GM03348 (cell line): ENCODE results near the gene CRACDL.
A peak's percentile ranks its signal among the peaks of the same experiment; 100 is the strongest.

ENCODE experiments used
- DNase-seq: peaks from one replicate; pipeline ENCODE4 v3.0.0; 2012; ENCODE audit warnings: low spot score

The CRACDL gene

DNA sequence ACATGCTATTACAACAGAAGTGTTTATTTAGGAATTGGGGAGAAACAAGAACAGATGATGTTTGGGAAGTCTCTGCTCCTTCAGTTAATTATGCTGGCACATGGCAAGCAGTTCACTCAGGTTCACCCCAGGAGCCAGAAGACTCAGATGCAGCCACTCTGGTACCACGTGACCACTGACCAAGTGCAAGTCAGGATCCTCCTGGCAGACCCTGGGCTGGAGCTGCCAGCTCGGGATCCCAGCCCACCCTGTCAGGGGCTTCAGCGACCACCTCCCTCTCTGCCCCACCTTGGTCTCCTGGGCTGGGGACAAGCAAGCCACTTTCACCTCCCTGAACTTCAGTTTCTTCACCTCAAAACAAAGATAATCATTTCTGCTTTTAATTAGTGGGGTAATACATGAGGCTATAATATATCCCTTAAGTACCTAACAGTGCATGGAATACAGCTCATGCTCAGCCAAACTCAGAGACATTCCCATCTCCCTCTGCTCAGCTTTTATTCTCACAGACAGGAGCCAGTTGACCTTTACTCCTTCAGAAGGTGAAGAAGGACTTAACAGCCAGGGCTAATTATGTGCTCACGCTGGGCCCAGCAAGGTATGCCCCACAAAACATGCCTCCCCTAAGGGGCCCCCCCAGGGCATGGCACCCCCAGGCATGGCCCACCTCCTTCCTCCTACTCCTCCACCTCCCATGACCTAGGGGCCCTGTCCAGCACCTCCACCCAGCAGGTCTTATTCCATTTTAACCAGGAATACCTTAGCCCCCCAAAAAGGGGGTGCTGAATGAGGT is 11.8 kb downstream of the CRACDL start:
- no peak for DNase-seq

GRCh38 chr2:98923244-98923940 is 12.6 kb downstream of the CRACDL start:
- no peak for DNase-seq

DNA sequence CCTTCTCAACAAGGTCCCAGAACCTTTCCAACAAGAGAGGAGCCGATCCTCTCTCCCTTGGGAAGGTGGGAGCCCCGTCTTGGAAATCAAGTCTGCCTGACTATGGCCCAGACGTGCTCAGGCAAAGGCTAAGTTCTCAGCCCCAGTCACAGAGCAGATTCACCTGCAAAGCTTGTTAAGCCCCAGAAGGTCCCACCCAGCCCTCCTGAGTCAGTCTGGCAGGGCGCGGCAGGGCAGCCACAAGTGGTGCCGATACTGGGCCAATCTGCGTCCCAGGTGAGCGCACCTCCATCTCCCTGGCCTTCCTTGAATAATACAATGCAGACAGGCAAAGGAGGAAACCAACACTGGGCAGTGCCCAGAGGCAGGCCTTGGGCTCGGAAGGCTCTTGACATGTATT is 15.0 kb downstream of the CRACDL start:
- DNase-seq, result no peak

GRCh38 chr2:98917031-98917471 is 19.0 kb downstream of the CRACDL start:
- peak; percentile 82 for DNase-seq

- no peak for DNase-seq
Observed at GRCh38 chr2:98915751-98916358, 20.2 kb downstream of the CRACDL start.

DNA sequence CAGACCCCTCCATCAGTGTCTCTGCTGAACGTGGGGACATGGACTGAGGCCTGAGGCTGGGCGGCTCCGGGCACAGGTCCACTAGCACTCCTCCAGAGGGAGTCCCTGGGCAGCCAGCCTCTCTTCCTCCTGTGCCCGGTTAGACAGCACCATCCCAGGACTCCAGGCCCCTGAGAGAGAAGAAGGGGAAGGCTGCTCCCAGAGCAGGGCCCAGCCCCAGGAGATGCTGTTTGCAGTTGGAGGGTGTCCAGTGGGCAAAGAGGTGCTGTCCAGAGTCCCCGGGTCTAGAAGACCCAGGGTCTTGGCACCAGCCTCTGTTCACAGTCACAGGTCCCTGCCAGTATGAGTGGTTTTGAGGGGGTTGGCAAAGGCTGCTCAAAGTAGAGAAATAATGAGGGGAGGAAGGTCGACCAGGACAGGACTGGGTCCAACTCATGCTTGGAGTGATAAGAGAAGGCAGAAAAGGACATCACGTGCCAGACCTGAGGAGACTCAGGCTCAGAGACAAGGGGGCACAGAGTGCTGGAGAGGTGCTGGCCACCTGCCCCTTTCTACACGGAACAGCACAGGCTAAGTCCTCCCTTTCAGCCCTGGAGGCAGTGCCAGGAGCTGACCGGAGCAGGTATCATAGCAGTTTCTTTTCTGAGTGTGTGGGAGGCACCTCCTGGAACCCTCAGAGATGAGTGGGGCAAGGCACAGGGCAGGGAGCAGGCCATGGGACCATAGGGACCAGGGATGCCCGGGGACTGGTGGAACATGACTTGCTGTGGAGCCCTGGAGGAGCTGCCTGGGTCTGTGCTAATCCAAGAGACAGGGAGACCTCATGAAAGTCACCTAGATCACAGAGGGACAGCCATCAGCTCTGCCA is 21.1 kb downstream of the CRACDL start:
- no peak for DNase-seq

- no peak for DNase-seq
Observed at GRCh38 chr2:98913916-98914712, 21.9 kb downstream of the CRACDL start.

GRCh38 chr2:98912957-98913915 is 22.8 kb downstream of the CRACDL start:
- DNase-seq, result no peak

GRCh38 chr2:98912221-98912851 is 23.7 kb downstream of the CRACDL start:
- peak; percentile 93 for DNase-seq

- no peak for DNase-seq
Observed at GRCh38 chr2:98911376-98912154, 24.5 kb downstream of the CRACDL start.

DNA sequence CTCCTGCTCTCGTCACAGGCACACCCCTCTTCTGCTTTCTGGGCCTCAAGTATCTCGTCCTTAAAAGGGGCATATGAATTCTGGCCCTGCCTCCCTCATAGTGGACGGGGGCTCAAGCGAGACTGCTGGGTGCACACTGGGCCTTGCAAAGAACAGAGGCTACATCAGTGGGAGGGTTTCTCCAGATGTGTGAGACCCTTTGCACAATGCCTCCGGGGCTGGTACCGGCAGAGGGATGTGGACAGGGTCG is 25.0 kb downstream of the CRACDL start:
- no peak for DNase-seq

- no peak for DNase-seq
Observed at GRCh38 chr2:98910349-98911125, 25.5 kb downstream of the CRACDL start.

DNA sequence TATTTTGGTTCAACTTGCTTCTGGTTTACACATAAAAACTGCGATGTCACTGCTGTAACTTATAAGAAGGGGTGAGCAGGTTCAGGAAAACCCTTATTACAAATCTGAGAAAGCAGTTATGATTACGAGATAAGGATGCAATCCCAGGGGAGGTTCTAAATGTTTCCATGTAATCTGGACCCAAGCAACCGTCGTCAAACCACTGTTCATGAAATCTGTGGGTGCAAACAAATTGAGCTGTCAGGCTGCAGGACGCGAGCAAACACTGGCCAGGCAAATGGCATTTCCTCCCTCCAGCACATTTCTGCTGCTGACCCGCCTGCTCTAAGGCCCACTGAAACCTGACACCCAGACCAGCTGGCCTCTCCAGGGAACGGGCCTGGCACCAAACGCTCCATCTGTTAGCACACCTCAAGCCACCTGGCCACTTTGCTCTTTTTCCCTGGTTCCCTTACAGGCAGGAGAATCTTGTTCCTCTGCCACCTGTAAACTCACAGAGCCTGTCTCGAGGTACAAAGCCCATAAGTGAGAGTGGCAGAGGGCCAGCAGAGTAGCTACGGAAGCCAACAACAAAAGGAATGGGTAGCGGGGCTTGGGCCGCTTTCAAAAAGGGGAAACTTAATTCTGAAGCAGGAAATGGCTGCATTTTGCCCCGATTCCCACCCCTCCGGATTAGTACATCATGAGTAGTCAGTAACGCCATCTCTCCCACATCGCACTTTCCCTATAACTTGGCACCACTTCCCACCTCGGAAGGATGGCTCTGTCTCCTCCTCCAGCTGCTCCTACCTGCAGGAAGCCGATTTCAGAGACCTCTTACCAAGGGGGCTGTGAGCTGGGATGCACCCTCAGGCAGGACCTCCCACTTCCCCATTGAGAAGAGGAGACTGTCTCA is 26.5 kb downstream of the CRACDL start:
- DNase-seq, result peak; percentile 73

DNA sequence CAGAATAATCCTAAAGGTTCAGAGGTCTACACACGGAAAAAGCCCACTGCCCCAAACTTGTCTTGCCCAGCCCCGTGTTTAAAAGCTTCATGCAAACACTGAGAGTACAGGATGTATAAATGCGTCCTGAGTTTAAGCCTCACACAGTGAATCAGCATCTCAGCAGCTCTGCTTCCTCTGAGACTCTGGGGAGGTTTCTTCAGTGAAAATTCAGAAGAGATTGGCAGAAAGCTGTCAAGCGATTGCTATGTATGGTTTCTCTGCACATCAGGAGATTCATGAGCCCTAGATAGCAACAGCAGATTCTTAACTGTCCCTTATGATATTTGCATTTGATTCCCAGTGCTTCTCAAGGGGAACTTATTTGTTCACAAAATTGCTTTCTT is 27.1 kb downstream of the CRACDL start:
- DNase-seq, result no peak

- DNase-seq, result no peak
Observed at GRCh38 chr2:98907966-98908905, 27.8 kb downstream of the CRACDL start.

- DNase-seq, result no peak
Observed at GRCh38 chr2:98907385-98907784, 28.6 kb downstream of the CRACDL start.
